Spleen (tissue), 7 donors: ENCODE results near the gene UBQLN4.

Source experiments
- CTCF ChIP-seq, 11 experiments: fragments of 200-600 bp in 7 of 11; fragments of 450-650 bp in 4 of 11; sonication (generic) in 4 of 11; IDR thresholded peaks in 8 of 11; conservative IDR thresholded peaks in 3 of 11; 1 replicate in 7 of 11; 2 replicates in 4 of 11; pipeline versions ENCODE4 v1.4.0 to v1.8.0; 2016 to 2021; ENCODE audit warnings: antibody characterized with exemption in 11 of 11, inconsistent platforms in 4 of 11, mild to moderate bottlenecking in 1 of 11
- POLR2A ChIP-seq, 3 donors: fragments of 450-650 bp; IDR thresholded peaks; one replicate each; pipeline ENCODE4 v1.5.1; 2017; ENCODE audit warnings: antibody characterized with exemption in 3 of 3, mild to moderate bottlenecking in 1 of 3
- POLR2AphosphoS5 ChIP-seq, 3 donors: sonication (generic); formaldehyde crosslinking; IDR thresholded peaks; one replicate each; pipeline ENCODE4 v1.5.1; 2017; ENCODE audit warnings: antibody characterized with exemption in 3 of 3
- donor health status: DM: no; HTN: no; CAD: no; lungs with moderate emphysema.
- donor health status: DM: no; HTN: no; CAD: no.
- donor health status: DM: no; HTN: no; CAD: no.

DNA sequence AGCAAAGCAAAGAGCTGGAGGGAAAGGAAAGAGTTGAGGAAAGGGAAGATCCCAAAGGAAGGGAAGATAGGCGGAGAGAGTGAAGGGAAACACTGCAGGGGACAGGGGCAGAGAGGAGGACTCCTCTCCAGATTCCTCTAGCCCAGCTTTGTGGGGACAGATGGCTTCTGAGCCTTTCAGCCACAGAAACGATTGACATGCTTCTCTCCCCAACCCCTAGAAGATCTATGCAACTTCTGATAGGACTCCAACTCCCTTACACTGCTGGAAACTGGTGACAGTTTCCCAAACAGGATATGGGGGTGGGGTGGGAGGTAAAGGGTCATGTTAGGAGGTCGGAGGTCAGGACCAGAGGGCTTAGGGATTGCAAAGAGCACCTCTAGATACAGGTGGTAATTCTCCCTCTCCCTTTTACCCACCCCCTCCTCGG lies 22.2 kb upstream of the UBQLN4 start:
- TF ChIP-seq CTCF (IDR thresholded peaks at IDR 0.05 in 8 of 11, conservative IDR thresholded peaks at IDR 0.05 in 3 of 11) (no peak), POLR2A (IDR thresholded peaks at IDR 0.05) (no peak), POLR2AphosphoS5 (IDR thresholded peaks at IDR 0.05) (no peak)
